HG03469 (cell line): ENCODE results near the gene CPSF7.

Experiments
- ATAC-seq: cut with Tn5 transposase; IDR thresholded peaks from one replicate; pipeline ENCODE4 v1.9.1; 2021; ENCODE audit warnings: mild to moderate bottlenecking, moderate library complexity, moderate number of reproducible peaks; ENCODE audit not compliant: unreplicated experiment

Gene CPSF7

DNA sequence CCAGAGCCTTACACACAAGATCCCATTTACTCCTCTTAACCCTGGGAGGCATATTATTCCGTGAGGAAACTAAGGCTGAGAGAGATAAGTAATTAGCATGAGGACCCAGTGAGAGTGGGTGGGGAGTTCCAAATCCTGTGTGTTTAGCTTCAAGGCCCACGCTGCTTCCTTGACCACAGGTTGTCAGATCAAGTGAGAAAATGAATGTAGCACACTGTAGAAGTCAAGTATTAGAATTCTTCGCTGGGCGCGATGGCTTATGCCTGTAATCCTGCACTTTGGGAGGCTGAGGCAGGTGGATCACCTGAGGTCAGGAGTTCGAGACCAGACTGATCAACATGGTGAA, 71.9 kb downstream of the CPSF7 start:
- no peak for ATAC-seq

DNA sequence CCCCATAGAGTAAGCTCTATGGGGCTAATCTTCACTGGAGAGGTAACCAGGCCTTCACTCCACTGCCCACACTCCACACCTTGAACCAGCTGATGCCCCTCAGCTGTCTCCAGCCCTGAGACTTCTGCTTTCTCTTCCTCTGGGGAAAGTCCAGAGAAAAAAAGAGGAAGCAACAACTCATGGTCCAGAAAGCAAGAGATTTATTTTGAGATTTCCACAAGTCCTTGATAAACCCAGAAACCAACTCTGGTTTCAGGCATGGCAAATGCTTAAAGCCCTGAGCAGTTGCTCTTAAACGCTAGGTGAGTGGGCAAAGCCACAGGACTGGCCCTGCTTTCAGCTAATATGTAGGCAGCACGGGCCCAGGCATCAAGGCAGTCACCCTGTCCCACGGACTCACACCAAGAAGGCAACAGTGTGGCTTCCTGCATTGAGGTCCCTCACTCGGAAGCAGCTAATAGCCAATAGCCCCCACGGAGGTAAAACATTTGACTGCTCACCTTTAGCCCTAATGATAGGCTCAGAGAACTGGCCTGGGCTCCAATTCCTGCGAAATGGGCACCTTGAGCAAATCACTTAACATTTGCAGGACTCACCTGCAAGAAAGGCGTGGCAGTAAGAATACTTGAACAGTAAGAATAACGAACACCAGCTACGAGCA, 72.4 kb downstream of the CPSF7 start:
- peak; percentile 45 for ATAC-seq

DNA sequence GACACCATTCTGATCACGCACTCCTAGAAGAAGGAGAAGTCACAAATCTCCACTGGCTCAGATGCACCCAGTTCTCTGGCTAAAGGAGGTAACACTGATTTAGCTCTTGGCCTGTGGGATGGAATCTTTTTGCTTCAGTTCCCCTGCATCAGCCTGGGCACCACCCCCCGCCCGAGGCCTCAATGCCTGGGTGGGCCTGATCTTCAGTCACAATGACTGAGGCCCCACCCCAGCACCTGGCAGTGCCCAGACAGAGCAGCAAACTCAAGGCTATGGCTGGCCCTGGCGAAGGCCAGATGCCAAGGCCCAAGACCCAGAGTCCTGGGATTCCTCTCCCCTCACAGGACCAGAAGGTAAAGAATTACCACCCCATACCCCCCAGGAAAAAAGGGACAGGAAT, 73.1 kb downstream of the CPSF7 start:
- no peak for ATAC-seq

DNA sequence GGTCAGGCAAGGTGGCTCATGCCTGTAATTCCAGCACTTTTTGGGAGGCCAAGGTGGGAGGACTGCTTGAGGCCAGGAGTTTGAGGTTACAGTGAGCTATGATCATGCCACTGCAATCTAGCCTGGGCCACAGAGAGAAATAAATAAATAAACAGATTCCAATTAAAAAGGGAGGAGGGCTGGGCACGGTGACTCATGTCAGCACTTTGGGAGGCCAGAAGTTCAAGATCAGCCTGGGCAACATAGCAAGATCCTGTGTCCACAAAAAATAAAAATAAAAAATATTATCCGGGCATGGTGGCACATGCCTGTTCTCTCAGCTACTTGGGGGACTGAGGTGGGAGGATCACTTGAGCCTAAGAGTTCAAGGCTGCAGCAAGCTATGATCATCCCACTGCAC, 75.6 kb downstream of the CPSF7 start:
- ATAC-seq = no peak

DNA sequence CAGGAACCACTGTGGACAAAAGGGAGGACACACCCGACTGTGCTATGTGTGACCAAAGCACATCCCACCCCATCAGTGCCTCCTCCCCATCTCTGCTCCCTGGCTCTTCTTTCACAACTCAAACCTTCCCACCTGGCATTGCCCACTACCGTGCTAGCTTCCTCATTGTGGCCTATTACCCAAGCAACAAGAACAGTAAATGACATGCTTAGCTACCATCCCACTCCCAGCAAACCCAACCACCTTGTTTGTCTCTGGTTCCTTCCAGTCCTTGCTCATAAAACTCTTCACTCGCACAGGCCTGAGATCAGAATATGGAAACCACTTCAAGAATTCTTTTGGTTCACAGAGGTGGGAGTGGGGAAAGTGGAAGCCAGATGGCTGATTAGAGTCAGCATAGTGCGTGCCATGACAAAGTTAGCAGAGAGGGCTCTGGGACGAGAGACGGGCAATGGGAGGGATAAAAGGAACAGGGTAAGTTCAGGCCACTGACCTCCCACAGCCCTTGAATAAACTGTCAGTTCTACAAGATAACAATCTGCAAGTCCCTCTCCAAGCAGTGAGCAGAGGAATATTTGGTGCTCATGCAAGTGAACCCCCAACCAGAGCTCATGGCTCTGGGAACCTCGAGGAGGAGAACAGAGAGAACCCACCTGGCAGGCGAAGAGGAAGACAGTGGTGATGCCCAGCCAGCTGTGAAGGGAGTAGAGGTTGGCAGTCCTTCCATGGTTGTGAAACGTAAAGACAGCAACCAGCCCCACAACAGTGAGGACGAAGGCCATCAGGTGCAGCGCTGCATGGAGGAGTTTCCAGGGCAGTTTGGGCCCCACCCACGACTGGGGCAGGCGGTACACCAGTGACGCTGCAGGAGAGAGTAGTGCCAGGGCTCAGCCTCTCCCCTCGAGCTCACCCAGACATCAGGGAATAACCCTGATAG, 76.4 kb downstream of the CPSF7 start:
- no peak for ATAC-seq
